ENCODE measurements around the gene SPRED2. TPM values are rescaled to one million over a fixed set of nuclear protein-coding genes. Genes with fewer than 3 reads are reported as not detected.

Gene SPRED2
- total and polyA plus RNA-seq, 2 of the 8 experiments (the other 6 are each of a cell fraction or from before 2014, with no cell fraction given): 15.3 to 22.5 TPM

GRCh38 chr2:65438137-65438899 lies 5.9 kb upstream of the SPRED2 start:
- DNase-seq (ENCODE audit: low read depth in 1 of 2, low spot score in 2 of 2): peak in 1 of 2 experiments; percentile 52
- H3K14ac ChIP-seq (ENCODE audit: insufficient read length): no peak overlapping the region
- peaks cover 1 to 33% (median 18%) of the 10 kb centered on the region in 4 experiments for H3K27me3 ChIP-seq (replicated peaks in 1 of 4; ENCODE audit: control insufficient read depth in 3 of 4, extremely low read depth in 1 of 4, insufficient read depth in 3 of 4, low read length in 3 of 4)
- peak overlapping the region; percentile 84 to 87 for H3K4me2 ChIP-seq (ENCODE audit: insufficient read depth in 1 of 2, low read depth in 2 of 2, low read length in 2 of 2)
- no peaks in the 10 kb centered on the region for H3K9me3 ChIP-seq (ENCODE audit: insufficient read depth in 2 of 2, low read depth in 1 of 2, low read length in 1 of 2)
- no peak overlapping the region for H4K5ac ChIP-seq (ENCODE audit: insufficient read length, low read depth, low read length)
- H3K4me1 ChIP-seq (replicated peaks in 1 of 4; ENCODE audit: control insufficient read depth in 3 of 4, insufficient read depth in 4 of 4, low read length in 3 of 4): peaks cover 13 to 26% (median 17%) of the 10 kb centered on the region in 4 experiments; a peak in 6 of 7 replicates
- H2BK120ac ChIP-seq (replicated peaks; ENCODE audit: low read depth, low read length): no peak overlapping the region
- no peaks in the 10 kb centered on the region for H3K79me1 ChIP-seq (ENCODE audit: low read depth, low read length)
- no peak overlapping the region for H3K56ac ChIP-seq (replicated peaks; ENCODE audit: insufficient read length, low read depth, low read length)
- WGBS, 2 experiments (ENCODE audit: extremely low coverage in 1 of 2, insufficient coverage in 1 of 2, insufficient read length in 1 of 2, insufficient replicate concordance in 2 of 2, low coverage in 1 of 2, low lambda C conversion rate in 2 of 2, missing lambda C conversion rate in 1 of 2): 21% methylated on average over 2 of the region's 2 CpGs; no CpG with 5 or more reads in 1 of the 2 experiments
- no peak overlapping the region for H2AK5ac ChIP-seq (ENCODE audit: low read depth, low read length)
- peaks cover 5 to 6% of the 10 kb centered on the region in 2 experiments for H4K20me1 ChIP-seq (replicated peaks in 1 of 2; ENCODE audit: control insufficient read depth in 1 of 2, insufficient read depth in 2 of 2, low read length in 2 of 2)
- H3K23me2 ChIP-seq (ENCODE audit: low read depth, low read length): peaks cover 15% of the 10 kb centered on the region; the same call in 1 of the 2 replicates
- ChIA-PET POLR2A (ENCODE audit: partially characterized antibody) (interaction anchor here (0.8 to 1.3 kb wide), 2 partner anchors 163 to 211 kb away, joined by 4 to 5 read pairs; partner anchors contain the start of gene ACTR2), CTCF (ENCODE audit: partially characterized antibody) (interaction anchor here (0.7 to 1.3 kb wide), 8 partner anchors 12 to 175 kb away, joined by 3 to 4 read pairs (median 4); no protein-coding TSS in a partner anchor)
- no peak overlapping the region for H2BK15ac ChIP-seq (ENCODE audit: low read length)
- no peak overlapping the region for H4K91ac ChIP-seq (replicated peaks; ENCODE audit: insufficient read length, low read length)
- H3K4me3 ChIP-seq (ENCODE audit: extremely low read depth in 1 of 4, insufficient read depth in 2 of 4, low read depth in 3 of 4, low read length in 4 of 4): peak overlapping the region in 1 of 4 experiments; percentile 95; a peak in 3 of 8 replicates
- no peaks in the 10 kb centered on the region for H3K79me2 ChIP-seq (ENCODE audit: control insufficient read depth in 1 of 2, insufficient read depth in 2 of 2, low read length in 2 of 2)
- H3K18ac ChIP-seq (ENCODE audit: extremely low read depth, low read length): no peak overlapping the region; the same call in 1 of the 2 replicates
- FAIRE-seq: no peak
- no peak overlapping the region for H2BK5ac ChIP-seq (ENCODE audit: low read depth, low read length)
- H2BK20ac ChIP-seq (ENCODE audit: low read length): no peak overlapping the region
- no peak overlapping the region for H2AFZ ChIP-seq (ENCODE audit: low read length)
- H3K27ac ChIP-seq (ENCODE audit: low read depth, low read length): no peak overlapping the region
- H3K9ac ChIP-seq (replicated peaks in 1 of 4; ENCODE audit: extremely low read depth in 1 of 4, low read depth in 3 of 4, low read length in 3 of 4): no peak overlapping the region
- no peaks in the 10 kb centered on the region for H3K36me3 ChIP-seq (ENCODE audit: control insufficient read depth in 2 of 4, insufficient read depth in 4 of 4, low read length in 3 of 4)
- no peak overlapping the region for H2BK12ac ChIP-seq (ENCODE audit: low read depth, low read length)
- no peak overlapping the region for H3K4ac ChIP-seq (replicated peaks; ENCODE audit: insufficient read length, low read depth, low read length)
- no peak overlapping the region for H4K8ac ChIP-seq (ENCODE audit: extremely low read depth, insufficient read depth, low read length)
- H3K23ac ChIP-seq (ENCODE audit: insufficient read length): no peak overlapping the region
- TF ChIP-seq SIN3A (conservative IDR thresholded peaks at IDR 0.05 in 1 of 2, IDR thresholded peaks at IDR 0.05 in 1 of 2; ENCODE audit: low read depth in 1 of 2, low read length in 2 of 2) (0 out of 4 replicates have a peak, but pooled peaks of 1 of the 2 experiments have one; percentile 15), CEBPB (IDR thresholded peaks at IDR 0.05; ENCODE audit: low read depth, low read length) (no peak), RAD21 (IDR thresholded peaks at IDR 0.05 in 1 of 2, conservative IDR thresholded peaks at IDR 0.05 in 1 of 2; ENCODE audit: low read depth in 2 of 2, low read length in 2 of 2) (peak in 1 of 2 experiments; percentile 37; a peak in 2 of 4 replicates), ASH2L (IDR thresholded peaks at IDR 0.05; ENCODE audit: low read length) (no peak), POLR2A (IDR thresholded peaks at IDR 0.05; ENCODE audit: control extremely low read depth in 1 of 2, low read depth in 2 of 2, low read length in 2 of 2) (0 out of 3 replicates have a peak, but pooled peaks of 1 of the 2 experiments have one; percentile 38), TAF7 (optimal IDR thresholded peaks at IDR 0.05; ENCODE audit: borderline replicate concordance, low read depth, low read length) (peak; percentile 69)

All from H1 (cell line).